Mesothelial cell of epicardium (in vitro differentiated cells): Measurements from ENCODE around the gene MAP3K21. TPM values are rescaled to one million over a fixed set of nuclear protein-coding genes. Genes with fewer than 3 reads are reported as not detected.

ENCODE experiments used
- DNase-seq, 2 experiments: peaks; one replicate each; pipeline ENCODE4 v3.0.0; 2021; ENCODE audit warnings: low spot score in 2 of 2; ENCODE audit not compliant: unreplicated experiment in 2 of 2
- H3K27ac Mint-ChIP-seq: 2 replicates; pipeline ENCODE4 v1.8.0; 2021; ENCODE audit warnings: mixed read lengths
- H3K27me3 Mint-ChIP-seq: 2 replicates; pipeline ENCODE4 v1.8.0; 2021; ENCODE audit warnings: low read depth, mixed read lengths
- H3K36me3 Mint-ChIP-seq: 2 replicates; pipeline ENCODE4 v1.8.0; 2021; ENCODE audit warnings: mixed read lengths
- H3K4me1 Mint-ChIP-seq: 2 replicates; pipeline ENCODE4 v1.8.0; 2021; ENCODE audit warnings: mixed read lengths
- H3K4me3 Mint-ChIP-seq: 2 replicates; pipeline ENCODE4 v1.8.0; 2021; ENCODE audit warnings: mild to moderate bottlenecking, moderate library complexity, mixed read lengths
- H3K9me3 Mint-ChIP-seq: 2 replicates; pipeline ENCODE4 v1.8.0; 2021; ENCODE audit warnings: mixed read lengths
- total RNA-seq: library from RNA; stranded (reverse); gene quantifications from 3 replicates; pipeline ENCODE4 v1.2.1, GENCODE V29; 2021
- TF ChIP-seq, protein P1 (sequence below): fragments of 200-600 bp; sonication (generic); IDR thresholded peaks from one replicate; pipeline ENCODE4 v1.5.0; 2021; ENCODE audit warnings: antibody characterized with exemption; ENCODE audit not compliant: unreplicated experiment

Gene MAP3K21
- total RNA-seq, 1 donor from 2014 or later: 6.6 TPM

DNA sequence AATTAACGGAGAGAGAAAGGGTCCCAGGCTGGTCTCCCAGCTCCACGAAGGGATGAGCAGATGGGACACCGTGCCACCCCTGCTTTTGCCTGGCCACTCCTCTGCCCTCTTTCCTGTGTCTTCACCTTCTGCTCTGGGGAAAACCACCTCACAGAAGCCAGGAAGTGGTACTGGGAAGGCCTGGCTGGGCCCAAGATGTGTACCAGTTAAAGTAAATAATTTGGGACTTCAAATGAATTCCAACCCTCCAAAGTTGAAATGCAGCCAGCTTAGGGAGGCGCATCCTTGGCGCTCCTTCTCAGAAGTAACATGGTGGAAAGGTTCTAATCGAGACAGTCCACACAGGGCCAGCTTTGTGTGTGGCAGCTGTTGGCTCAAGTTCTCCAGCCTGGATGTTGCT, 45.7 kb downstream of the MAP3K21 start:
- H3K27me3 Mint-ChIP-seq: no peaks in the 10 kb centered on the region
- H3K9me3 Mint-ChIP-seq: no peaks in the 10 kb centered on the region
- H3K27ac Mint-ChIP-seq: no peak overlapping the region
- TF ChIP-seq, protein P1, sequence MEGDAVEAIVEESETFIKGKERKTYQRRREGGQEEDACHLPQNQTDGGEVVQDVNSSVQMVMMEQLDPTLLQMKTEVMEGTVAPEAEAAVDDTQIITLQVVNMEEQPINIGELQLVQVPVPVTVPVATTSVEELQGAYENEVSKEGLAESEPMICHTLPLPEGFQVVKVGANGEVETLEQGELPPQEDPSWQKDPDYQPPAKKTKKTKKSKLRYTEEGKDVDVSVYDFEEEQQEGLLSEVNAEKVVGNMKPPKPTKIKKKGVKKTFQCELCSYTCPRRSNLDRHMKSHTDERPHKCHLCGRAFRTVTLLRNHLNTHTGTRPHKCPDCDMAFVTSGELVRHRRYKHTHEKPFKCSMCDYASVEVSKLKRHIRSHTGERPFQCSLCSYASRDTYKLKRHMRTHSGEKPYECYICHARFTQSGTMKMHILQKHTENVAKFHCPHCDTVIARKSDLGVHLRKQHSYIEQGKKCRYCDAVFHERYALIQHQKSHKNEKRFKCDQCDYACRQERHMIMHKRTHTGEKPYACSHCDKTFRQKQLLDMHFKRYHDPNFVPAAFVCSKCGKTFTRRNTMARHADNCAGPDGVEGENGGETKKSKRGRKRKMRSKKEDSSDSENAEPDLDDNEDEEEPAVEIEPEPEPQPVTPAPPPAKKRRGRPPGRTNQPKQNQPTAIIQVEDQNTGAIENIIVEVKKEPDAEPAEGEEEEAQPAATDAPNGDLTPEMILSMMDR: no peak
- peaks cover 37% of the 10 kb centered on the region for H3K4me1 Mint-ChIP-seq
- no peak overlapping the region for H3K4me3 Mint-ChIP-seq
- peaks cover 4% of the 10 kb centered on the region for H3K36me3 Mint-ChIP-seq
- no peak for DNase-seq

DNA sequence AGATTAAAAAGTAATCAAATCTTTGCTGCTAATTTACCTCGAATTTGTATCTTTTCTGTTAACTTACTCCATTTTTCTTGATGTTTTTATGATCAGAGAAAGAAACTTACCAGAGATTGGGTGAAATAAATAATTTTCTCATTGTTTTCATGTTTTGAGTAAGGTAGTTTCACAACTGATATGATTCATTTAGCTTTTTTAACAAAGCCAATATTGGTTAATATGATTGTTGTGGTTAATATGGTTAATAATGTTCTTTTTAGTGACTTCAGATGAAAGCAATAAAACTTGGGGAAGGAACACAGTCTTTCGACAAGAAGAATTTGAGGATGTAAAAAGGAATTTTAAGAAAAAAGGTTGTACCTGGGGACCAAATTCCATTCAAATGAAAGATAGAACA, 48.1 kb downstream of the MAP3K21 start:
- H3K36me3 Mint-ChIP-seq: peaks cover 15% of the 10 kb centered on the region
- H3K27ac Mint-ChIP-seq: no peak overlapping the region
- H3K27me3 Mint-ChIP-seq: no peaks in the 10 kb centered on the region

DNA sequence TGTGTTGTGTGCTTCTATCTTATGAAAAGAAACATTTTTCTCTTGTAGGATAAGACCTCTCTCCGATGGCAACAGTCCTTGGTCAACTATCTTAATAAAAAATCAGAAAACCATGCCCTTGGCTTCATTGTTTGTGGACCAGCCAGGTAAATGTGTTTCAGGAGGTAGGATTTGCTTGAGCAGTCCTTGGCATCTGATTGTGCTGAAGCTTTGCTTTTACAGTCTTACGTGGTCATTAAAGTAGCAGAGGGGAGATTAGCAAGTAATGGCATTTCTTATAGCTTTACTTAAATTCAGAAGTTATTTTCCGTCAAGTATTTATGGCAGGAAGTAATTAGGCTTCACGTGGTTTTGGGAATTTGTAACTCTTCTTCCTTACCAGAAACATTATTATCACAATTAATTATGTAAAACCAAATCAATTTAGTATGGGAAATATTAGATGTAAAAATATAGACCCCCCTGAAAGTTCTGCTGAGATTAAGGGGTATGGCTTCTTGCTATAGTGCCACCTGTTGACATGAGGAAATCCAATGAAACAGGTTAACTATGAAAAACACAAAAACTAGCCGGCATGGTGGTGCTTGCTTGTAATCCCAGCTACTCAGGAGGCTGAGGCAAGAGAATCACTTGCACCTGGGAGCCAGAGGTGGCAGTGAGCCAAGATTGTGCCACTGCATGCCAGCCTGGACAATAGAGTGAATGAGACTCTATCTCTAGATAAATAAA, 49.0 kb downstream of the MAP3K21 start:
- Mint-ChIP-seq H3K9me3 (peaks cover 5% of the 10 kb centered on the region), H3K36me3 (peaks cover 19% of the 10 kb centered on the region), H3K4me1 (peaks cover 11% of the 10 kb centered on the region), H3K27ac (no peak overlapping the region), H3K27me3 (no peaks in the 10 kb centered on the region), H3K4me3 (no peak overlapping the region)
- TF ChIP-seq, protein P1: no peak
- DNase-seq: no peak

More for the DNA sequence above, 48.1 kb downstream of the MAP3K21 start:
- TF ChIP-seq, protein P1: no peak
- Mint-ChIP-seq H3K9me3 (no peaks in the 10 kb centered on the region), H3K4me3 (no peak overlapping the region), H3K4me1 (peaks cover 18% of the 10 kb centered on the region)
- DNase-seq: no peak

DNA sequence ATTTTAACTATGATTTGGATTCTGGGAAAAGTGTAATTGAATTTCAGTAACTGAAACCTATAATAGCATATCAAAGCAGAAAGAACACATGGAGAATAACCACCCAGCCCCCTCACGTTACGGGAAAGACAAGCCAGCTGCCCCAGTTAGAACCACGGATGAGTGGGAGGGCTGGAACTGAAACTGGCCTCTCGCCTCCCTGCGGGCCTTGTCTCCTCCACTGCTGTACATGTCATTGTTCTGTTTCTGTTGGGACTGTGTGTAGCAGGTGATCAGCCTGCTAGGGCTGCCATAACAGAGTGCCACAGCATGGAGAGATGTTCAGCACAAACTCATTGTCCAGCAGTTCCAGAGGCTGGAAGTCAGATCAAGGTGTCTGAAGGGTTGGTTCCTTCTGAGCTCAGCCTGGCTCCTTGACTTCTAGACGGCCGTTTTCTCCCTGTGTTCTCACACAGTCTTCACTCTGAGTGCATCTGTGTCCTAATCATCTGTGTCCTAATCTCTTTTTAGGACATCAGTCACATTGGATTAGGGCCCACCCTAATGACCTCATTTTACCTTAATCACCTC, 52.4 kb downstream of the MAP3K21 start:
- peaks cover 20% of the 10 kb centered on the region for H3K9me3 Mint-ChIP-seq
- no peak overlapping the region for H3K27ac Mint-ChIP-seq
- no peak overlapping the region for H3K4me3 Mint-ChIP-seq
- no peaks in the 10 kb centered on the region for H3K4me1 Mint-ChIP-seq
- TF ChIP-seq, protein P1: no peak
- H3K27me3 Mint-ChIP-seq: no peaks in the 10 kb centered on the region
- peaks cover 36% of the 10 kb centered on the region for H3K36me3 Mint-ChIP-seq
- no peak for DNase-seq

DNA sequence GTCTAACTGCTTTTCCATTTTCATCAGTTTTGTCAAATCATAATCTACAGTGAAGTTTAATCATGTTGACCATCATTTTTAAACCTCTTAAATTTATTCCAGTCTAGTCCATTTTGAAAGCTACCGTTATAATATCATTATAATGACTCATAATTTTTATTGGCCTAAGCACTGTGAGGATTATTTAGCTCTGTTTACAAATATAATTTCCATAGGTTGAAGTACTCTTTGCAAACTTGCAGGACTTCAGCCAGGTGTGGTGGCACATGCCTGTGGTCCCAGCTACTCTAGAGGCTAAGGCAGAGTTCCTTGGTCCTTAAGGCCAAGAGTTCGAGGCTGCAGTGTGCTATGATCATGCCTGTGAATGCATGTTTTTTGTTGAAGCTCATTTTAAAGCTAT, 54.3 kb downstream of the MAP3K21 start:
- no peak for DNase-seq
- TF ChIP-seq, protein P1: no peak
- no peaks in the 10 kb centered on the region for H3K4me1 Mint-ChIP-seq
- peaks cover 36% of the 10 kb centered on the region for H3K36me3 Mint-ChIP-seq
- H3K4me3 Mint-ChIP-seq: no peak overlapping the region
- no peak overlapping the region for H3K27ac Mint-ChIP-seq
- H3K27me3 Mint-ChIP-seq: no peaks in the 10 kb centered on the region
- H3K9me3 Mint-ChIP-seq: peaks cover 21% of the 10 kb centered on the region
